Peyer's patch (tissue), 4 donors: Measurements from ENCODE around the gene ZNF460.

Experiments used
- POLR2A ChIP-seq, 2 donors: fragments of 450-650 bp; IDR thresholded peaks; one replicate each; pipeline ENCODE4 v1.5.1; 2017; ENCODE audit warnings: antibody characterized with exemption in 2 of 2, mild to moderate bottlenecking in 2 of 2, moderate library complexity in 2 of 2
- TF ChIP-seq, protein P1 (sequence below), 6 experiments: fragments of 450-650 bp in 4 of 6; fragments of 200-600 bp in 2 of 6; sonication (generic) in 1 of 6; IDR thresholded peaks; one replicate each; pipeline ENCODE4 v1.5.1; 2017 to 2019; ENCODE audit warnings: antibody characterized with exemption in 6 of 6, mild to moderate bottlenecking in 3 of 6, moderate library complexity in 1 of 6

DNA sequence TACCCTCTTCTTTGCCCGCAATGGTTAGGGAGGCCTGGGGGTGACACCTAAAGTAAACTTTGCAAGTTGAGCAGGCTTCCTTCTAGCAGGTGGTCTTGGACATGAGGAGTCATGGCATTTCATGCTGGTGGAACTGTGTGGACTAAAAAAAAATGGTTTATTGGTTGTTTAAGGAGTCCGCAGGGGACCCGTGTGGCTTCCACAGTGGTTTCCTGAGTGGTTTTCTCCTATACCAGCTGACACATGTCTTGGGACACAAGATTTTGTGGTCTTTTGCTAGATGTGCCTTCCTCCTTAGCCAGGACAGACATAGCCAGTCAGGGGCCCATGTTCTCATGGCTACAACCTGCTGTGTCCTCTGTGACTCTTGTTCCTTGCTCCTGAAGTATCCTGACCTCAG, 41.5 kb downstream of the ZNF460 start:
- TF ChIP-seq, protein P1, sequence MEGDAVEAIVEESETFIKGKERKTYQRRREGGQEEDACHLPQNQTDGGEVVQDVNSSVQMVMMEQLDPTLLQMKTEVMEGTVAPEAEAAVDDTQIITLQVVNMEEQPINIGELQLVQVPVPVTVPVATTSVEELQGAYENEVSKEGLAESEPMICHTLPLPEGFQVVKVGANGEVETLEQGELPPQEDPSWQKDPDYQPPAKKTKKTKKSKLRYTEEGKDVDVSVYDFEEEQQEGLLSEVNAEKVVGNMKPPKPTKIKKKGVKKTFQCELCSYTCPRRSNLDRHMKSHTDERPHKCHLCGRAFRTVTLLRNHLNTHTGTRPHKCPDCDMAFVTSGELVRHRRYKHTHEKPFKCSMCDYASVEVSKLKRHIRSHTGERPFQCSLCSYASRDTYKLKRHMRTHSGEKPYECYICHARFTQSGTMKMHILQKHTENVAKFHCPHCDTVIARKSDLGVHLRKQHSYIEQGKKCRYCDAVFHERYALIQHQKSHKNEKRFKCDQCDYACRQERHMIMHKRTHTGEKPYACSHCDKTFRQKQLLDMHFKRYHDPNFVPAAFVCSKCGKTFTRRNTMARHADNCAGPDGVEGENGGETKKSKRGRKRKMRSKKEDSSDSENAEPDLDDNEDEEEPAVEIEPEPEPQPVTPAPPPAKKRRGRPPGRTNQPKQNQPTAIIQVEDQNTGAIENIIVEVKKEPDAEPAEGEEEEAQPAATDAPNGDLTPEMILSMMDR (IDR thresholded peaks at IDR 0.05) = no peak
- no peak for TF ChIP-seq POLR2A (IDR thresholded peaks at IDR 0.05)
